LoVo (cell line): Measurements from ENCODE around the gene TRPM2.

Experiments
- DNase-seq: peaks from one replicate; pipeline ENCODE4 v3.0.0-alpha.2; 2016; ENCODE audit warnings: low spot score

The TRPM2 gene

GRCh38 chr21:44463724-44464123 lies 110.3 kb downstream of the TRPM2 start:
- no peak for DNase-seq

- no peak for DNase-seq
Measured at GRCh38 chr21:44464351-44464750, 110.9 kb downstream of the TRPM2 start.

GRCh38 chr21:44466351-44466954 lies 113.0 kb downstream of the TRPM2 start:
- no peak for DNase-seq

GRCh38 chr21:44466996-44467858 lies 113.8 kb downstream of the TRPM2 start:
- DNase-seq, result no peak

GRCh38 chr21:44467859-44468195 lies 114.4 kb downstream of the TRPM2 start:
- DNase-seq, result no peak

GRCh38 chr21:44471341-44471740 lies 117.9 kb downstream of the TRPM2 start:
- DNase-seq, result no peak

GRCh38 chr21:44471996-44472395 lies 118.6 kb downstream of the TRPM2 start:
- DNase-seq, result no peak

GRCh38 chr21:44473915-44474555 lies 120.6 kb downstream of the TRPM2 start:
- DNase-seq, result no peak

GRCh38 chr21:44475266-44475845 lies 121.9 kb downstream of the TRPM2 start:
- DNase-seq, result no peak

- no peak for DNase-seq
Measured at GRCh38 chr21:44477131-44477530, 123.7 kb downstream of the TRPM2 start.

- DNase-seq, result no peak
Measured at GRCh38 chr21:44477712-44478111, 124.3 kb downstream of the TRPM2 start.

GRCh38 chr21:44478124-44478800 lies 124.8 kb downstream of the TRPM2 start:
- DNase-seq, result no peak

- DNase-seq, result no peak
Measured at GRCh38 chr21:44478801-44479167, 125.4 kb downstream of the TRPM2 start.

GRCh38 chr21:44479556-44480199 lies 126.3 kb downstream of the TRPM2 start:
- DNase-seq, result peak; percentile 18

GRCh38 chr21:44480200-44481053 lies 127.0 kb downstream of the TRPM2 start:
- DNase-seq, result no peak

- DNase-seq, result no peak
Measured at GRCh38 chr21:44482581-44483287, 129.3 kb downstream of the TRPM2 start.

GRCh38 chr21:44483288-44484237 lies 130.1 kb downstream of the TRPM2 start:
- DNase-seq, result no peak

GRCh38 chr21:44484498-44485253 lies 131.3 kb downstream of the TRPM2 start:
- DNase-seq, result no peak
